ENCODE data around the gene CDC20B.

DNA sequence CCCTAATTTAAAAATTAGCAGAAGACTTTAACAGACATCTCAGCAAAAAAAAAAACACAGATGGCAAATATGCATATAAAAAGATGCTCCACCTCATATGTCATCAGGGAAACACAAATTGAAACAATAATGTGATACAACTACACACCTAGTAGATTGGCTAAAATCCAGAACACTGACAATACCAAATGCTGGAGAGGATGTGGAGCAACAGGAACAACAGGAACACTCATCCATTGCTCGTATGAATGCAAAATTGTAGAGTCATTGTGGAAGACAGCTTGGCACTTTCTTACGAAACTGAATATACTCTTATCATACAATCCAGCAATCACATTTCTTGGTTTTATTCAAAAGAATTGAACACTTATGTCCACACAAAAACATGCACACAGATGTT is 32.0 kb upstream of the CDC20B start:
- TF ChIP-seq EGR1 (IDR thresholded peaks at IDR 0.05; ENCODE audit: low read depth in 2 of 2) (no peak), FOXA1 (IDR thresholded peaks at IDR 0.05) (no peak), RAD21 (IDR thresholded peaks at IDR 0.05) (no peak)
- TF ChIP-seq, protein P1, sequence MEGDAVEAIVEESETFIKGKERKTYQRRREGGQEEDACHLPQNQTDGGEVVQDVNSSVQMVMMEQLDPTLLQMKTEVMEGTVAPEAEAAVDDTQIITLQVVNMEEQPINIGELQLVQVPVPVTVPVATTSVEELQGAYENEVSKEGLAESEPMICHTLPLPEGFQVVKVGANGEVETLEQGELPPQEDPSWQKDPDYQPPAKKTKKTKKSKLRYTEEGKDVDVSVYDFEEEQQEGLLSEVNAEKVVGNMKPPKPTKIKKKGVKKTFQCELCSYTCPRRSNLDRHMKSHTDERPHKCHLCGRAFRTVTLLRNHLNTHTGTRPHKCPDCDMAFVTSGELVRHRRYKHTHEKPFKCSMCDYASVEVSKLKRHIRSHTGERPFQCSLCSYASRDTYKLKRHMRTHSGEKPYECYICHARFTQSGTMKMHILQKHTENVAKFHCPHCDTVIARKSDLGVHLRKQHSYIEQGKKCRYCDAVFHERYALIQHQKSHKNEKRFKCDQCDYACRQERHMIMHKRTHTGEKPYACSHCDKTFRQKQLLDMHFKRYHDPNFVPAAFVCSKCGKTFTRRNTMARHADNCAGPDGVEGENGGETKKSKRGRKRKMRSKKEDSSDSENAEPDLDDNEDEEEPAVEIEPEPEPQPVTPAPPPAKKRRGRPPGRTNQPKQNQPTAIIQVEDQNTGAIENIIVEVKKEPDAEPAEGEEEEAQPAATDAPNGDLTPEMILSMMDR (IDR thresholded peaks at IDR 0.05; ENCODE audit: low read depth, low read length, missing input control) = no peak

Data from liver (tissue), 3 donors.